Upper lobe of right lung (tissue), 1 donor: ENCODE data around the gene PLCB4. TPM values are rescaled to one million over a fixed set of nuclear protein-coding genes. Genes with fewer than 3 reads are reported as not detected.
A peak's percentile ranks its signal among the peaks of the same experiment; 100 is the strongest.

Experiments
- ATAC-seq: fragments of 200-7000 bp; cut with Tn5 transposase; one replicate; pipeline ENCODE4 v1.9.1; 2020; ENCODE audit warnings: mild to moderate bottlenecking, moderate library complexity
- DNase-seq: peaks from one replicate; pipeline ENCODE4 v3.0.0-alpha.2; 2020
- H3K27ac ChIP-seq: fragments of 200-600 bp; one replicate; pipeline ENCODE4 v1.8.0; 2022
- H3K27me3 ChIP-seq: fragments of 200-600 bp; one replicate; pipeline ENCODE4 v1.8.0; 2022; ENCODE audit warnings: mild to moderate bottlenecking
- H3K36me3 ChIP-seq: fragments of 200-600 bp; one replicate; pipeline ENCODE4 v1.8.0; 2022
- H3K4me1 ChIP-seq: fragments of 200-600 bp; one replicate; pipeline ENCODE4 v1.8.0; 2022
- H3K4me3 ChIP-seq: fragments of 200-600 bp; one replicate; pipeline ENCODE4 v1.8.0; 2022; ENCODE audit warnings: mild to moderate bottlenecking
- H3K9me3 ChIP-seq: fragments of 200-600 bp; one replicate; pipeline ENCODE4 v1.8.0; 2022
- intact Hi-C: fragments of 100-400 bp; cut with DNase I; formaldehyde crosslinking; loops from one replicate; pipeline ENCODE4 v1.11.0; 2022
- total RNA-seq: library from RNA; stranded (reverse); fragmentation: NEBNext Ultra II Directional; extraction: Animal tissue kit (Norgen Biotek cat#: 25700); gene quantifications from one replicate; pipeline ENCODE4 v1.2.1, GENCODE V29; 2021
- TF ChIP-seq, protein P1 (sequence below): fragments of 200-600 bp; IDR thresholded peaks from one replicate; pipeline ENCODE4 v1.8.0; 2022; ENCODE audit warnings: antibody characterized with exemption
- donor health status: DM: no; HTN: yes; CAD: no; lungs with severe emphysema.

The PLCB4 gene
- total RNA-seq, 1 donor from 2014 or later = 7.9 TPM

DNA sequence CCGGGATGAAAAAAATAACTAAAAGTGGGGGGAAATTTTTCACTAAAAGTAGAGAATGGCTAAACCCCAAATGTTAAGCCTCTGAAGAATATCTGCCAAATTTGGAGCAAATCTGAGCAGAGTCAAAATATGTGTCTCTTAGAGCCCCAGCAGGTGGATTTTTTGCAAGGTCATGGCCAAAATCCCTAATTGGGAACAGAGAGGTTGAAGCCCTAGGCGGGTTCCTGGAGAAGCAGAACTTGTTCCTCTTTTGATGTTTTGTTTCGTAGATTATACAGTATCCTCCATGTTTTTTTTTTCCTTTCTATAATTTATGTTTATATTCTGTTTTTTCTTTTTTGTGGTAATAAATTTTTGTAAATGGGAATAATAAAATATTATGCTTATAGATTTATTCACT, 94.4 kb downstream of the PLCB4 start:
- no peaks in the 10 kb centered on the region for H3K9me3 ChIP-seq
- no peaks in the 10 kb centered on the region for H3K4me1 ChIP-seq
- H3K4me3 ChIP-seq = no peak overlapping the region
- TF ChIP-seq, protein P1, sequence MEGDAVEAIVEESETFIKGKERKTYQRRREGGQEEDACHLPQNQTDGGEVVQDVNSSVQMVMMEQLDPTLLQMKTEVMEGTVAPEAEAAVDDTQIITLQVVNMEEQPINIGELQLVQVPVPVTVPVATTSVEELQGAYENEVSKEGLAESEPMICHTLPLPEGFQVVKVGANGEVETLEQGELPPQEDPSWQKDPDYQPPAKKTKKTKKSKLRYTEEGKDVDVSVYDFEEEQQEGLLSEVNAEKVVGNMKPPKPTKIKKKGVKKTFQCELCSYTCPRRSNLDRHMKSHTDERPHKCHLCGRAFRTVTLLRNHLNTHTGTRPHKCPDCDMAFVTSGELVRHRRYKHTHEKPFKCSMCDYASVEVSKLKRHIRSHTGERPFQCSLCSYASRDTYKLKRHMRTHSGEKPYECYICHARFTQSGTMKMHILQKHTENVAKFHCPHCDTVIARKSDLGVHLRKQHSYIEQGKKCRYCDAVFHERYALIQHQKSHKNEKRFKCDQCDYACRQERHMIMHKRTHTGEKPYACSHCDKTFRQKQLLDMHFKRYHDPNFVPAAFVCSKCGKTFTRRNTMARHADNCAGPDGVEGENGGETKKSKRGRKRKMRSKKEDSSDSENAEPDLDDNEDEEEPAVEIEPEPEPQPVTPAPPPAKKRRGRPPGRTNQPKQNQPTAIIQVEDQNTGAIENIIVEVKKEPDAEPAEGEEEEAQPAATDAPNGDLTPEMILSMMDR = no peak
- ATAC-seq (no peak), DNase-seq (no peak)
- H3K27me3 ChIP-seq = no peaks in the 10 kb centered on the region
- no peak overlapping the region for H3K27ac ChIP-seq
- no peaks in the 10 kb centered on the region for H3K36me3 ChIP-seq
- intact Hi-C loops = no loop called here

GRCh38 chr20:9163995-9164394, 95.1 kb downstream of the PLCB4 start:
- H3K4me1 ChIP-seq = no peaks in the 10 kb centered on the region
- DNase-seq (no peak), ATAC-seq (no peak)
- H3K4me3 ChIP-seq = no peak overlapping the region
- H3K27me3 ChIP-seq = no peaks in the 10 kb centered on the region
- no peaks in the 10 kb centered on the region for H3K9me3 ChIP-seq
- TF ChIP-seq, protein P1 = no peak
- intact Hi-C loops = no loop called here
- no peak overlapping the region for H3K27ac ChIP-seq
- H3K36me3 ChIP-seq = no peaks in the 10 kb centered on the region

- no peaks in the 10 kb centered on the region for H3K27me3 ChIP-seq
- H3K4me1 ChIP-seq = no peaks in the 10 kb centered on the region
- intact Hi-C loops = no loop called here
- no peak for ATAC-seq
- TF ChIP-seq, protein P1 = no peak
- H3K4me3 ChIP-seq = no peak overlapping the region
- no peaks in the 10 kb centered on the region for H3K36me3 ChIP-seq
- H3K9me3 ChIP-seq = no peaks in the 10 kb centered on the region
- no peak for DNase-seq
- H3K27ac ChIP-seq = no peak overlapping the region
Measured at GRCh38 chr20:9165261-9165660, 96.4 kb downstream of the PLCB4 start.

- Histone ChIP-seq H3K4me1 (no peaks in the 10 kb centered on the region), H3K27me3 (no peaks in the 10 kb centered on the region), H3K27ac (no peak overlapping the region), H3K36me3 (no peaks in the 10 kb centered on the region), H3K9me3 (no peaks in the 10 kb centered on the region), H3K4me3 (no peak overlapping the region)
- TF ChIP-seq, protein P1 = no peak
- intact Hi-C loops = no loop called here
- DNase-seq (no peak), ATAC-seq (no peak)
Measured at GRCh38 chr20:9166153-9166780, 97.4 kb downstream of the PLCB4 start.

- Histone ChIP-seq H3K27ac (no peak overlapping the region), H3K36me3 (no peaks in the 10 kb centered on the region), H3K27me3 (no peaks in the 10 kb centered on the region), H3K9me3 (no peaks in the 10 kb centered on the region), H3K4me3 (no peak overlapping the region), H3K4me1 (no peaks in the 10 kb centered on the region)
- ATAC-seq (no peak), DNase-seq (no peak)
- TF ChIP-seq, protein P1 = no peak
- intact Hi-C loops = no loop called here
Measured at GRCh38 chr20:9169409-9169808, 100.5 kb downstream of the PLCB4 start.

DNA sequence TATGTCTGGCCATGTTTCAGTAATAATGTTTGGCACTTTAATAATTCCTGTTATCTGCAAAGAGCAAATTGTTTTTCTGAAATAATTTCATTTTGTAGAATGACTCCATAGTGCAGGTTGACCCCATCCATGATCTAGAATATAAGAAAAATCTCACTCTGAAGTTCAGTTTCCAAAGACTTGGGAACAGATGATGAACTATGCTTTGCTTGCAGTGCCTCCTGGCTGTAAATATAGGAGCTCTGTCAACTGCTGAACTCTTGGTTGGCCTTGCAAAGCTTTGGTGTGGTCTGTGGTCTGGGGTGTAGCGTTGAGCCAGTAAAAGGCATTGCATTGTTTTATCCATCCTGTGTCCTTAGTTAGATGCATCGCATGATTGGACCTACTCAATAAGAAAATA, 104.0 kb downstream of the PLCB4 start:
- DNase-seq (no peak), ATAC-seq (no peak)
- Histone ChIP-seq H3K36me3 (no peaks in the 10 kb centered on the region), H3K4me1 (no peaks in the 10 kb centered on the region), H3K27me3 (no peaks in the 10 kb centered on the region), H3K27ac (no peak overlapping the region), H3K4me3 (no peak overlapping the region), H3K9me3 (no peaks in the 10 kb centered on the region)
- intact Hi-C loops = no loop called here
- TF ChIP-seq, protein P1 = peak; percentile 24
